Breast epithelium (tissue), 3 donors: ENCODE data around the gene CDKN2D.
"Not testable (repeated sequence)": the region's sequence is repeated elsewhere in the genome, so short reads cannot be mapped to it uniquely, and the experiment has no call there.

Experiments
- POLR2AphosphoS5 ChIP-seq, 3 donors: sonication (generic); formaldehyde crosslinking; IDR thresholded peaks; one replicate each; pipeline ENCODE4 v1.6.1; 2017; ENCODE audit warnings: antibody characterized with exemption in 3 of 3
- TF ChIP-seq, protein P1 (sequence below), 3 donors: fragments of 450-650 bp; IDR thresholded peaks; one replicate each; pipeline ENCODE4 v1.5.1; 2016 to 2017; ENCODE audit warnings: antibody characterized with exemption in 3 of 3, mild to moderate bottlenecking in 3 of 3, moderate library complexity in 3 of 3

DNA sequence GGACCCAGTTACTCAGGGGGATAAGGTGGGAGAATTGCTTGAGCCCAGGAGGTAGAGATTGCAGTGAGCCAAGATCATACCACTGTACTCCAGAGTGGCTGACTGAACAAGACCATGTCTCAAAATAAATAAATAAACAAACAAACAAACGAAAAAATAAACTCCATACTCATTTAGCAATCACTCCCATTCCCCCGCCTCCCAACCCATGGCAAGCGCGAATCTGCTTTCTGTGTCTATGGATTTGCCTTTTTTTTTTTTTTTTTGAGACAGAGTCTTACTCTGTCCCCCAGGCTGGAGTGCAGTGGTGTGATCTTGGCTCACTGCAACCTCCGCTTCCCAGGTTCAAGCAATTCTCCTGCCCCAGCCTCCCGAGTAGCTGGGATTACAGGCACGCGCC is 41.9 kb downstream of the CDKN2D start:
- not testable (repeated sequence) for TF ChIP-seq POLR2AphosphoS5 (IDR thresholded peaks at IDR 0.05)
- TF ChIP-seq, protein P1, sequence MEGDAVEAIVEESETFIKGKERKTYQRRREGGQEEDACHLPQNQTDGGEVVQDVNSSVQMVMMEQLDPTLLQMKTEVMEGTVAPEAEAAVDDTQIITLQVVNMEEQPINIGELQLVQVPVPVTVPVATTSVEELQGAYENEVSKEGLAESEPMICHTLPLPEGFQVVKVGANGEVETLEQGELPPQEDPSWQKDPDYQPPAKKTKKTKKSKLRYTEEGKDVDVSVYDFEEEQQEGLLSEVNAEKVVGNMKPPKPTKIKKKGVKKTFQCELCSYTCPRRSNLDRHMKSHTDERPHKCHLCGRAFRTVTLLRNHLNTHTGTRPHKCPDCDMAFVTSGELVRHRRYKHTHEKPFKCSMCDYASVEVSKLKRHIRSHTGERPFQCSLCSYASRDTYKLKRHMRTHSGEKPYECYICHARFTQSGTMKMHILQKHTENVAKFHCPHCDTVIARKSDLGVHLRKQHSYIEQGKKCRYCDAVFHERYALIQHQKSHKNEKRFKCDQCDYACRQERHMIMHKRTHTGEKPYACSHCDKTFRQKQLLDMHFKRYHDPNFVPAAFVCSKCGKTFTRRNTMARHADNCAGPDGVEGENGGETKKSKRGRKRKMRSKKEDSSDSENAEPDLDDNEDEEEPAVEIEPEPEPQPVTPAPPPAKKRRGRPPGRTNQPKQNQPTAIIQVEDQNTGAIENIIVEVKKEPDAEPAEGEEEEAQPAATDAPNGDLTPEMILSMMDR (IDR thresholded peaks at IDR 0.05): not testable (repeated sequence)
